AG04449 (cell line): ENCODE data around the gene ZNF536.

ENCODE experiments used
- CTCF ChIA-PET: fragments of 350-600 bp; formaldehyde crosslinking; extraction: SDS; loops from one replicate; lab custom pipeline; 2021; ENCODE audit warnings: antibody characterized with exemption; lab: Yijun Ruan, JAX
- POLR2A ChIA-PET: fragments of 400-600, 350-600 bp; formaldehyde crosslinking; extraction: SDS; loops from one replicate; lab custom pipeline; 2020; ENCODE audit warnings: antibody characterized with exemption, inconsistent platforms; lab: Yijun Ruan, JAX
- DNase-seq: peaks from one replicate; pipeline ENCODE4 v3.0.0-alpha.2; 2010; ENCODE audit warnings: low read depth, low spot score
- H3K4me3 ChIP-seq: 2 replicates; pipeline ENCODE4 v1.5.1; 2011; ENCODE audit warnings: low read depth, mild to moderate bottlenecking, control low read depth, low read length
- TF ChIP-seq, protein P1 (sequence below): IDR thresholded peaks from one replicate; pipeline ENCODE4 v1.5.1; 2011; ENCODE audit warnings: mild to moderate bottlenecking, moderate library complexity, low read length, control low read depth, inconsistent platforms; ENCODE audit not compliant: insufficient read depth; ENCODE audit errors: missing control alignments

ZNF536 gene

DNA sequence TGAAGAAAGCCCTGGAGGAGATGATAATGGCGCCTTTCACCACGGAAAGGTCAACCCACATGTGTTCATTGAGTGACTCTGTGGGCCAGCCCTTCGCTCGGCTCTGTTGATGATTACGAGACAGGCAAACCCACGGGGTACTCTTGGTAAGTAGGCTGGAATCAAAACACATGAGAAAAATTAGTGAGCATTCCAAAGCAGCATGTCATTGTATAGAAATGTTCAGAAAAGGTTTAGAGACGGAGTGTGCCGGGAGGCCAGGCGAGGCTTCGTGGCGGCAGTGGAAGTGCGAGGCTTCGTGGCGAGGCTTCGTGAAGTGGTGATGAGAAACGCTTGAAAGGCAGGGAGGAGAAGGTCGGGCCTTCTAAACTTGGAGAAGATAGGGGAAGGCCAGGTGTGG, 144.3 kb downstream of the ZNF536 start:
- DNase-seq, result no peak
- ChIA-PET CTCF (no interaction called here), POLR2A (no interaction called here)
- TF ChIP-seq, protein P1, sequence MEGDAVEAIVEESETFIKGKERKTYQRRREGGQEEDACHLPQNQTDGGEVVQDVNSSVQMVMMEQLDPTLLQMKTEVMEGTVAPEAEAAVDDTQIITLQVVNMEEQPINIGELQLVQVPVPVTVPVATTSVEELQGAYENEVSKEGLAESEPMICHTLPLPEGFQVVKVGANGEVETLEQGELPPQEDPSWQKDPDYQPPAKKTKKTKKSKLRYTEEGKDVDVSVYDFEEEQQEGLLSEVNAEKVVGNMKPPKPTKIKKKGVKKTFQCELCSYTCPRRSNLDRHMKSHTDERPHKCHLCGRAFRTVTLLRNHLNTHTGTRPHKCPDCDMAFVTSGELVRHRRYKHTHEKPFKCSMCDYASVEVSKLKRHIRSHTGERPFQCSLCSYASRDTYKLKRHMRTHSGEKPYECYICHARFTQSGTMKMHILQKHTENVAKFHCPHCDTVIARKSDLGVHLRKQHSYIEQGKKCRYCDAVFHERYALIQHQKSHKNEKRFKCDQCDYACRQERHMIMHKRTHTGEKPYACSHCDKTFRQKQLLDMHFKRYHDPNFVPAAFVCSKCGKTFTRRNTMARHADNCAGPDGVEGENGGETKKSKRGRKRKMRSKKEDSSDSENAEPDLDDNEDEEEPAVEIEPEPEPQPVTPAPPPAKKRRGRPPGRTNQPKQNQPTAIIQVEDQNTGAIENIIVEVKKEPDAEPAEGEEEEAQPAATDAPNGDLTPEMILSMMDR, result no peak
- H3K4me3 ChIP-seq, result no peak overlapping the region

DNA sequence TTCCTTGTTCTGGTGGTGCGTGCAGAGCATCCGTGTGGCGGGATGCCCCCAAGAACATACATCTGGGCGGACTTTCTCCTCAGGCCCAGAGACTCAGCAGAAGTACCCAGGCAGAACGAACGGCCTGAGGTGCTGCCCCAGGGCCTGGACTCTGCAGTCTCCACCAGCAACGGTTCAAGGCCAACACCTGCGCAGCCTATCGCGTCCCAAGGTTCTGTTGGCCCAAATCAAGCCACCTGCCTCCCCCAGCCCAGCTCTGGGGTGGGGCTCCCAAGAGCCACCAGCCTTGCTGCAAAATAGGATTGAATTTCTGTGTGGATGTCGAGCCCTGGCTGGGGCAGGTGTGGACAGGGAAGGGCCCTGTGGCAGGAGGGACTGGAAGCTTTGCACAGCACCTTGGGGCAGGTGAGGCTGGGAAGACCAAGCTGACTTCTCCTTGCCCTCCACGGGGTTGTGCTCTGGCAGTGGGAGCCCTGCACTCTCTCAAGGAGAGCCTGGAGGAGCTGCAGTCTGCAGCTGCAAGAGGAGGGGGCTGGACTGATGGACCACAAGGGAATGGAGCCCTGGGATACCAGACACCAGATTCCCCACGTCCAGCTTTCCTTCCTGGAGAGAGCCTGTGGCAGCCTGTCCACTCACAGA, 146.9 kb downstream of the ZNF536 start:
- POLR2A ChIA-PET, result no interaction called here
- no peak overlapping the region for H3K4me3 ChIP-seq
- TF ChIP-seq, protein P1, result no peak
- CTCF ChIA-PET, result no interaction called here
- DNase-seq, result no peak

DNA sequence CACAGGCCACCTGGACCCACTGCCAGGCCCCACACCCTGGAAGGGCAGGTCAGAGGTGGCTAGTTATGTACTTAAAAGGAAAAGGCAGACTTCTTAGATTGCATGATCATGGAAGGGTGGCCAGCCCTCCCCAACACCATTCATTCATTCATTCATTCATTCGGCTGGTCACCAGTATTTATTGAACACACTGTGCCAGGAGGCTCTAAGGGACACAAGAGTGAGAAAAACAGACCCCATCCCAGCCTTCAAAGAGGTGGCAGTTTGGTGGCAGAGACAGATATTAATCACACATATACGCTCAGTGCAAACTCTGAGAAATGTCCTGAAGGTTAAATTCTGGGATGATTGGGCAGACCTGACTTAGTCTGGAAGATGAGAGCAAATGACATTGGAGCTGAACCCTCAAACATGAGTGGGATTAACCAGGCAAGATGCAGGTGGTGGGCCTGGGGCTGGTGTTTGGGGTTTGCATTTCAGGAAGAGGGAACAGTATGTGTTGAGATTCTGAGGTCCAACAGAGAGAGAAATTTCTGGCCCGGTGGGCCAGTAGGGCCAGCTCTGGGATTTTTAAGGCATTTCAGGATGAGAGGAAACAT, 147.5 kb downstream of the ZNF536 start:
- TF ChIP-seq, protein P1, result no peak
- no peak overlapping the region for H3K4me3 ChIP-seq
- ChIA-PET CTCF (no interaction called here), POLR2A (no interaction called here)
- DNase-seq, result no peak

DNA sequence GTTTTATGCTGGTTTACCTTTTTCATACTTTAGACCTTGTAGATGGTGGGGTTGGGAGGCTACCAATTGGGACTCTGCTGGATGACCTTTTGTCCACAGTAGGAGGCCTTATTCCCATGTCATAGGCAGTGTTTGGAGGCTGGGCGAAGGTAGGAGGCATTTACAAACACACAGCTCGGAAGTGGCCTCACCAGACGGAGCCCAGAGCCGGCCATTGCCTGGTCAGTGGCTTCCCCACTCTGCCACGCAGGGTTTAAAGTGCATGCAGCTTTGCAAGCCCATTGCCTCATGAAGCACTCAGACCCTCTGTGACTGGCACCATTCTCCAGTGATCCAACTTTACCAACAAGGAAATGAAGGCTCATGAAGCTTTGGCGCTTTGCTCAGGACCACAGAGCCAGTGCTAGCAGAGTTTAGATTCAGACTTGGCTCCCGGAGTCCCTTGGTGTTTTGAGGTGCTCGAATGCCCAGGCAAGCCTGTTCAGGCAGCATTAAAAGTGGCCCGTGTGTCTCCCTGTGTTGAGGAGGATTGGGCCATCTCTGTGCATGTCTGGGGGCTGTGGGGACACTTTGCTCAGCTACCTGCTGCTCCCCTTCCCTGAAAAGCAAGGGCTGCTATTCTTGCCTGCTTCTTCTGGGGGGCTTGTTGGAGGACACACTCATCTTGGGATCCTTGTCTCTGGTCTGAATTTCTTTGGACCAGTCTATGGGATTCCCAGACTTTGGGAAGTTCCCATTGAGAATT, 148.7 kb downstream of the ZNF536 start:
- ChIA-PET CTCF (no interaction called here), POLR2A (no interaction called here)
- DNase-seq, result no peak
- TF ChIP-seq, protein P1, result no peak
- H3K4me3 ChIP-seq, result no peak overlapping the region

DNA sequence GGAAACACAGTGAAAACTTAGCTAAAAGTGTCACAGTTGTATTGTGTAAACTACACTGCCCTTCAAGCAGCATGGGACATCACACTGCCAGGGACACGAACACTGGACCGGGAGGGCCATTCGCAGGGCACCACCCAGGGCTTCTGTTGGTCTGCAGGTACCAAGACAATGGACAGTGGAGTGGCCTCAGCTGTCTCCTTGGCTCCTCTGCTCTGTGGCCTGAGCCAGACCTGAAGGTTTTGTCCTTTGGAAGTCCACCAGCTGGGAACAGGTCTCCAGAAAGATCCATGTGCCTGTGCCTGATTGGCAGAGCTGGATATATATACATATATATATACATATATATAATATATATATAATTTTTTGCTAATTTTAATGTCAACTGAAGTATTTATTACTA, 149.8 kb downstream of the ZNF536 start:
- H3K4me3 ChIP-seq, result no peak overlapping the region
- DNase-seq, result no peak
- TF ChIP-seq, protein P1, result no peak
- POLR2A ChIA-PET, result no interaction called here
- CTCF ChIA-PET, result no interaction called here

DNA sequence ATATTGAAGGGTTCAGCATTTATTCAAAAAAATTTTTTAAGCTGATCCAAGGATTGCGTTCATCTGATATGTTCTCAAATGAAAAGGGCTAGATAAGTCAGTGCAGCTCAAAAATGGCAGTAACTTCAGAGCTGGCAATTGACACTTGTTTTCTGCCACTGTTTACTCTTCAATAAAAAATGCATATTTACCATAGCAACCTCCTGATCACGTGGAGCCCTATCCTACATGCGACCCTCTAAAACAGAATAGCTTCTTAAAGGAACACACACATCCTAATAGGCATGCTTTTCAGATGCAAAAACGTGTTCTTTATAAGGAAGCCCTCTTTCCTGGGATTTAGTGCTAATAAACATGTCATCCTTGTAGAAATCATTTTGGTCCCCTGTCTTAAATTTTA, 150.2 kb downstream of the ZNF536 start:
- POLR2A ChIA-PET, result no interaction called here
- no peak for DNase-seq
- CTCF ChIA-PET, result no interaction called here

More for the DNA sequence above, 150.2 kb downstream of the ZNF536 start:
- no peak overlapping the region for H3K4me3 ChIP-seq
- TF ChIP-seq, protein P1, result no peak
